ENCODE data around the gene LMF1.

The LMF1 gene

GRCh38 chr16:971582-971905, 760 bp upstream of the LMF1 start:
- no peak for TF ChIP-seq CTCF (IDR thresholded peaks at IDR 0.05)

DNA sequence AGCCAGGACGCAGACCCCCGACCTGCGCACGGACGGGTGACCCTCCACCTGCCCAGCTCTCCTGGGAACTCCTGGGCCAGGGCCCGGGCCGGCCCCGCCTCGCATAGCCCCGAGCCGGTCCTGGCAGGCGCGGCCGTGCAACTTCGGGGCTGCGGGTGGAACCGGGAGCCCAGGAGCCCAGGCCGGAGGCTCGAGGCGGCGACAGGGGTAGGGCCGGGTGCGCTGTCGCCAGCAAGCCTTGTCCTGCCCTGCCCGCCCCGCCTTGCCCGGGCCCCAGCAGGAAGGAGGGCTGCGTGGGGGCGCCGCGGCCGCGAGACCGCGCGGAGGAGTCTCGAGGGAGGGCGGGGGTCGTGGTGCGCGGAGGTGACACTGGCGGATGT, 408 bp downstream of the LMF1 start:
- no peak for TF ChIP-seq CTCF (IDR thresholded peaks at IDR 0.05)

- TF ChIP-seq CTCF (IDR thresholded peaks at IDR 0.05) = no peak
These were observed 1.0 kb downstream of the LMF1 start for GRCh38 chr16:969508-970385.

DNA sequence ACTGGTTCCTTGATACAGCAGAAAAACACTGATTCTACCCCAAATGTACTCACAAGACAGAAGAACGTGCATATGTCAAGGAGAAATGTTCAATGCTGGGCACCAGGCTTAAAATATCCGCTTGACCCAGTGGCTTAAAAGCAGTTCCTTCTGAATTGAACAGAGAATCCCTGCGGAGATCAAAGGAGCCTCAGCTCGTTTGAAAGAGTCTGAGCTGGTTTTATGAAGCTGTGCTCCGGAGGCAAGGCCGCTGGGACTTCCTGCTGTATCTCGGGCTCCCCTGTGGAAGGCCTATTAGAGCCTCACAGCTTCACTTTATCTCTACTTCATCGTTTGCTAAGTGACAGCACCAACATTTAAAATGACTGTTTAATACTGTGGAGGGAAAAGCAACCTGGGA, 2.2 kb downstream of the LMF1 start:
- no peak for TF ChIP-seq CTCF (IDR thresholded peaks at IDR 0.05)

DNA sequence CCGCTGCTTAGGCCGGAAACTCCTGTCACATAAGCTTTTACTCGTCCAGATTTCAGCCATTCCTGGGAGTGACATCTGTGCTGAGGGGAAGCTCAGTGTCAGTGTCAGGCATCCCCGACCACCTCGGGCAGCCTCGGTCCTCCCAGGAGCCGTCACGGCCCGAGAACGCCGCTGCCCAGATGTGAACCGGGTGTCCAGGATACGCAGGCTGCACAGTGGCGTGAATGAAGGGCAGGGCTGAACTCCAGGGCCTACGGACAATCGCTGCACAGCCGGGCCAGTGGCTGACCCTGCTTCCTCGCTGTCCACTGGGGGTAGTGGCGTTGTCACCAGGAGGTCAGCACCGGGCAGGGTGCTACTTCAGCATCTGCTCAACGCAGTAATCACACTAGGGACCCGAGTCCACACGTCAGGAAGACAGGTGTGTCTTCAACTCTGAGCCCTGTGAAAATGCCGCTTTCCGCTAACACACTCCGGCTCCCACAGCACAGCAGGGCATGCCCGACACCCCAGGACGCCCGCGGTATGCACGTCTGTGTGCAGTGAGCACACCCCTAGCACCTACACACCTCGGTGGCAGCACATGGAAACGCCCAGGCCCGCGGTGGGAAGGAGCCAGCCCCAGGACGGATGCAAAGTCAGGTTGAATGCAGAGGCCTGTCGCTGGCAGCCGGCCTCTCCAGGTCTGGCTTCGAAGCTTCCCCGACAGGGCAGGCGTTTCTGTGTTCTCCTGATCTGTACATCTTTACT, 3.1 kb downstream of the LMF1 start:
- TF ChIP-seq CTCF (IDR thresholded peaks at IDR 0.05) = no peak

- no peak for TF ChIP-seq CTCF (IDR thresholded peaks at IDR 0.05)
These were observed 3.7 kb downstream of the LMF1 start for GRCh38 chr16:967077-967541.

DNA sequence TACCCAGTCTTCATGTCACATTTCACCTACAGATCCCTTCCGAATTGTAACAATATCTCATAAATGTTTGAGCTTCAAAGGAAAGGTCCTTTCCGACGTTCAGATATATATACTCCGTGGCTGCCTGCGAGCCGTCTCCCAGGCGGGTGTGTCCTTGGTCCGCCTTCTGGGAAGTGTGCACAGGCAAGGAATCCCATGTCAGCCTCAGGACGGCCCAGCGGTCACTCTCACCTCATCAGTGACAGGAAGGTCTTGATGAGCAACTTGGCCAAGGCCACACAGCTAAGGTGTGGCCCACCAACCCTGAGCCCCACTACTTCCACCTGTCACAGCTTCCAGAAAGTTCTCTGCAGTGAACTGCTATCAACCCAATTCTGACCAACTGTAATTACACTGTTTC, 4.3 kb downstream of the LMF1 start:
- no peak for TF ChIP-seq CTCF (IDR thresholded peaks at IDR 0.05)

Data from LNCAP (cell line).